HG03558 (cell line): ENCODE results near the gene TRMT44.
"Not testable (repeated sequence)": the region's sequence is repeated elsewhere in the genome, so short reads cannot be mapped to it uniquely, and the experiment has no call there.

ENCODE experiments used
- ATAC-seq: cut with Tn5 transposase; IDR thresholded peaks from one replicate; pipeline ENCODE4 v1.9.1; 2021; ENCODE audit warnings: moderate number of reproducible peaks; ENCODE audit not compliant: unreplicated experiment; ENCODE audit errors: extremely low read depth

Gene TRMT44

DNA sequence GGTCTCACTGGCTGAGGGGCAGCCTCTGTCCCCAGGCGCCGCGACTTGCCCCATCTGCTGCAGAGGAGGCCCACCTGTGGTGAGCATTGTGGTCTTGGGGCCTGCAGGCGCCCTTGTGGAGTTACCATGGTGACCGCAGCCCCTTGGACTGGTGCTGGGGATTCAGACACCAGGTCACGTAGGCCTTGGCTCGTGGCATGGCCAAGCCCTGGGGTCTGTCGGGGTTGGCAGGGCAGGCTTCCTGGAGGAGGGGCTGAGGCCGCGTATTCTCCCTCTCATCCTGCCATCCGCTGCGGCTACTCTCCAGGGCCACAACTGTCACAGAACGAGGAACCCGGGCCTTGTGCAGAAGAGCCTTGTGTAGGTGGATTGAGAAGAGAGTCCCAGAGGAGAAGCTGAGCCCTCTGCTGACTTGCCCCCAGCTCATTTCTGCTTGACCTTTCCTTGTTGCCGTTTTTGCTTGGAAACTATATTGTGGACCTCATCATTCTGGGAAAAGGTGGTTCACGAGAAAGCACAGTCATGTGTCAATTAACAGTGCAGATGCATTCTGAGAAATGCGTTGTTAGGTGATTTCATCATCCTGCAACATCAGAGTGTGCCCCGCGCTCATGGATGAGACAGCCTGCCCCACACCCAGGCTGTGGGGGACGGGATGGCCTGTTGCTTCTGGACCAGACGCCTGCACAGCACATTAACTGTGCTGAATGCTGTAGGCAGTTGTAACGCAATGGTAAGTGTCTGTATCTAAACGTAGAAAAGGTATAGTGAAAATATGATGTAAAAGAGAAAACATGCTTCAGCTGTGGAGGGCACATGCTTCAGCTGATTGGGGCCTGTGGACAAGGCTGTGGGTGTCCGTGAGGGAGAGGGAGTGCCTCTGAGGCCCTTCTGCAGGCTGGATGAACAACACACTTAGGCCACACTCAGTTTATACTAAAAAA, 38.5 kb downstream of the TRMT44 start:
- no peak for ATAC-seq

- ATAC-seq: no peak
Measured at GRCh38 chr4:8480221-8480620, 39.6 kb downstream of the TRMT44 start.

GRCh38 chr4:8486643-8487042, 46.1 kb downstream of the TRMT44 start:
- ATAC-seq: not testable (repeated sequence)

- ATAC-seq: no peak
Measured at GRCh38 chr4:8488791-8489369, 48.3 kb downstream of the TRMT44 start.

DNA sequence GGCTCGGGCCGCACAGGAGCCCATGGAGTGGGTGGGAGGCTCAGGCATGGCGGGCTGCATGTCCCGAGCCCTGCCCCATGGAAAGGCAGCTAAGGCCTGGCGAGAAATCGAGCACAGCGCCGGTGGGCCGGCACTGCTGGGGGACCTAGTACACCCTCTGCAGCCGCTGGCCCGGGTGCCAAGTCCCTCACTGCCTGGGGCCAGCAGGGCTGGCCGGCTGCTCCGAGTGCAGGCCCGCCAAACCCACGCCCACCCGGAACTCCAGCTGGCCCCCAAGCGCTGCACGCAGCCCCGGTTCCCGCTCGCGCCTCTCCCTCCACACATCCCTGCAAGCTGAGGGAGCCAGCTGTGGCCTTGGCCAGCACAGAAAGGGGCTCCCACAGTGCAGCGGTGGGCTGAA, 50.9 kb downstream of the TRMT44 start:
- not testable (repeated sequence) for ATAC-seq

- no peak for ATAC-seq
Measured at GRCh38 chr4:8492174-8492573, 51.6 kb downstream of the TRMT44 start.

GRCh38 chr4:8493484-8493883, 52.9 kb downstream of the TRMT44 start:
- ATAC-seq: no peak

GRCh38 chr4:8494218-8494617, 53.6 kb downstream of the TRMT44 start:
- no peak for ATAC-seq

DNA sequence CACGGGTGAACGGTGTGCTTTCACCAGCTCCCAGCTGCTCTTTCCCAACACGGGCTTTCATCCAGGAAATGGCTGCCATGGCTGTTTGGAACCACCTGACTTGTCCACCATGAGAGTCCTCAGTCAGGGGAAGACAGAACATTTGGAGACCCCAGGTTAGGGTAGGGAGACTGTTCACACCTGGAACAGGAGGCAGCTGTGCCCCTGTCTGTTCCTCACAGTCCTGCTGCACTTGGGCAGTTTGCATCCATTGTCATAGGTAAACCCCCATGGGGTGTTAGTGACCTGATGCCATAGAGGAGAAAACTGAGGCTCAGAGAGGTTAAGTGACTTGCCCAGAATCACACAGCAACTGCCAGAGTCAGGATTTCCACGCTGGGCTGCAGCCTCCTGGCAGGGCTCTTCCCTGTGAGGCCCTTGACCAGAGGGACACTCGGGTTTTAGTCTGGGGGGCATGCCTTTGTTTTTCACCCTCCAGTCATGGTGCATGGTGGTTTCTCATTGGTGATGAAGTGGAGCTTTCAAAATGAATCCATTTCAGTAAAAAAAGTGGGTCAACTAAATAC, 54.5 kb downstream of the TRMT44 start:
- no peak for ATAC-seq

DNA sequence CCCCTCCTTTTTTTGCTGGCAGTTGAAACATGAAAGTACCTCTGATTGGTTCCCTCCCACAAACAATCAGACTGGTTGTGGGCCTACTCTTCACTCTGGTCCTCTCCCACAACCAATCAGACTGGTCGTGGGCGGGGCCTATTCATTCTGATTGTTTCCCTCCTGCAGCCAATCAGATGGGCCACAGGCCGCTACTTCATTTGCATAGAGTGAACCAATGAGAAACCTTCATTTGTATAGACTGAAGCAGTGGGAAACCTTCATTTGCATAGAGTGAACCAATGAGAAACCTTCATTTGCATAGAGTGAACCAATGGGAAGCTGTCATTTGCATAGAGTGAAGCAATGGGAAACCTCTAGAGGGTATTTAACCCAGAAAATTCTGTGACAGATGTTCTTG, 55.2 kb downstream of the TRMT44 start:
- ATAC-seq: no peak

GRCh38 chr4:8497762-8498161, 57.2 kb downstream of the TRMT44 start:
- no peak for ATAC-seq

DNA sequence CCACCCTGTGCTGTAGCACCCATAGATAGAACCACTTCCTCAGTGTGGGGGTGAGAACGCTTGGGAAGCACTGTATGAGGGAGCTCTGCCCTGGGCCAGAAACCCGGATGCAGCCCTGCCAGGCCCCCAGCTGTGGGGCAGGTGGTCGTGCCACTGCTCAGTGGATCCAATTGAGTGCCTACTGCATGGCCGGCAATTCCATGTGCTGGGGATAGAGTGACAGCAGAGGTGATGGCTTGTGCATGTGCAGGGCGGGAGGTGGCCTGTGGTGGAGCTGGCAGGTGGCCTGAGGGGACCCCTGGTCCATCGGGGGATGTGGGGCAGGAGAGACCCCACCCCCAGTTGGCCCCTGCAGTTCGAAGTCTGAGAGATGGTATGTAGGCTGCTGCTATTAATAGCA, 60.4 kb downstream of the TRMT44 start:
- no peak for ATAC-seq

GRCh38 chr4:8501781-8502180, 61.2 kb downstream of the TRMT44 start:
- ATAC-seq: no peak

DNA sequence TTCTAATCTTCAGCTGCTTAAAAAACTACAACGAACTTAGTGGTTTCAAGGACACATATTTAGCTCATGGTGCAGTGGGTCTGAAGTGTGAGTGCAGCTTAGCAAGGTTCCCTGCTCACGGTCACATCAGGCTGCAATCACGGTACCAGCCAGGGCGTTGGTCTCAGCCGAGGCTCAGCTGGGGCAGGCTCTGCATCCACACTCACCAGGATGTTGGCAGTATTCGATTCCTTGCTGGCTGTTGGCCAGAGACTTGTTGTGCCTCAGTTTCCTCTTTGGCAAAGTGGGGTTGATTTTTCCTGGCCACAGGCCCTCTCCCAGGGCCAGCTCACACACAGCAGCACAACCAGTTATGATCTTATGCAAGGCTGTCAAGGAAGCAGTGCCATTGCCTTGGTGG, 61.8 kb downstream of the TRMT44 start:
- no peak for ATAC-seq

- ATAC-seq: no peak
Measured at GRCh38 chr4:8502836-8503585, 62.4 kb downstream of the TRMT44 start.

- ATAC-seq: no peak
Measured at GRCh38 chr4:8503801-8504200, 63.2 kb downstream of the TRMT44 start.

- no peak for ATAC-seq
Measured at GRCh38 chr4:8504279-8505007, 63.9 kb downstream of the TRMT44 start.

- no peak for ATAC-seq
Measured at GRCh38 chr4:8505229-8505628, 64.7 kb downstream of the TRMT44 start.

- no peak for ATAC-seq
Measured at GRCh38 chr4:8506006-8506372, 65.4 kb downstream of the TRMT44 start.
